Stimulated activated naive CD4-positive, alpha-beta T cell treated with Interleukin-2 at 50 U/mL for 16 hours (primary cell): ENCODE data around the gene SLC35E1.
"Not testable (repeated sequence)": the region's sequence is repeated elsewhere in the genome, so short reads cannot be mapped to it uniquely, and the experiment has no call there.

Source experiments
- DNase-seq: peaks from one replicate; lab custom pipeline; 2025; lab: John Stamatoyannopoulos, UW

The SLC35E1 gene

DNA sequence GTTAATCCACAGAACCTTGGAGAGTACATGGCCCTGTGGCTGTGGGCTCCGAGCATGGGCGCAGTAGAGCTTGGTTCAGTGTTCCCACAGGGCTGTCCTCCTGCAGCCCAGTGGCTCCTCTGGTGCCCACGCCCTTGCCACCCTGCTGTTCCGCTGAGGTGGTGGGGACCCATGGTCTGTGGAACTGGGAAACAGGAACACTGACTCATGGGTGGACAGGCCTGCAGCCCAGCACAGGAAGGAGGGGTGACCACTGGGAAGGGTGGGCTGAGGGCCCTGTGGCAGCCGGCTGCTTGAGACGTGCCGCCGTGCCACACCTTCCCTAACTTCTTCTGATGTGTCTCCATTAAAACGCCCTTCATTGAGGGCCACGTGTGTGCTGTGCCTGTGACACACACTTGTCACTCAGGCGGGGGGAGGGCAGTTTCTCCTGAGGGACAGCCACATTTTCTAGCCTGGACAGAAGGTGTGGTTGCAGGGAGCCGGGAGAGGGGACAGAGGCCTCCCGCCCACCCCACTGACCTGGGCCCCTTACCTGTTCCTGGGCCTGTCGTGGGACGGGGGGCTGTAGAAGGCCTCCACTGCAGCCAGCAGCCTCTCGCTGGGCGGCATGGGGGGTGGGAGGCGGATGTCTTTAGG lies 51.1 kb downstream of the SLC35E1 start:
- DNase-seq = no peak

DNA sequence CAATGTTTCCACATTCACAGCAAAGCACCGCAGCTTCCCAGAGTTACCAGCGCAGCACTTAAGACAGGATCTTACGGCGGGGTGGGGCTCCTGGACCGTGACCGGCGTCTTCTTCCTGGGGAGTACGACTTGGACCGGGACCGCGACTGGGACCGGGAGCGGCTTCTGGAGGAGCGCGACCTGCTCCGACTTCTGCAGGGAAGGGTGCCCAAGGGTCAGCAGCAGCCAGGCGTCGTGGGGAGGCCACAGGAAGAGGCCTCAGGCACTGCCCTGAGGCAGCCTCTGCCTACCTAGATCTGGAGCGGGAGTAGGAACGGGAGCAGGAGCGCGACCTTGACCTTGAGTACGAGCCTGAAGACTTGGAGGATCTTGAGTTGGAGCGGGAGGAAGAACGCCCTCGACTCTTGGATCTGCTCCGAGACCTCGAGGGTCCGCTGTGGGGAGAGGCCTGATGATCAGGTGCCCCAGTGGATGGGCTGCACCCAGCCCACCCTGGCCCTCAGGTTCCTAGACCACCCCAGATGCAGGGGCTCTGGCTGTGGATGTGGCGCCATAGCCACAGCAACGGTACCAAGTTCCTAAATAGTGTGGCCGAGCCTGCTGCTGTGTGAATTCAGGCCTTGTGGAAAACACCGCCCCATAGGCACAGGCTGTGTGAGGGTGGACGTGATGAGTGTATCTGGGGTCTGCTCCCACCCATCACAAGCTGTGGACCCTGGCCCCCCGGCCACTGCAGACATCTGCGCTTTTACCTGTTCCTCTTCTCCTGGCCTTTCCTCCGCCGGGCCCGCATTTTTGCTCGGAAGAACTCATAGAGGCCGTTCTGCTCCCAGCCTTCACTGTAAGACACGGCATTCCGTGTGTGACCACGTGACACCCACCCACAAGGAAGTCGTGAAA lies 51.9 kb downstream of the SLC35E1 start:
- DNase-seq = no peak

DNA sequence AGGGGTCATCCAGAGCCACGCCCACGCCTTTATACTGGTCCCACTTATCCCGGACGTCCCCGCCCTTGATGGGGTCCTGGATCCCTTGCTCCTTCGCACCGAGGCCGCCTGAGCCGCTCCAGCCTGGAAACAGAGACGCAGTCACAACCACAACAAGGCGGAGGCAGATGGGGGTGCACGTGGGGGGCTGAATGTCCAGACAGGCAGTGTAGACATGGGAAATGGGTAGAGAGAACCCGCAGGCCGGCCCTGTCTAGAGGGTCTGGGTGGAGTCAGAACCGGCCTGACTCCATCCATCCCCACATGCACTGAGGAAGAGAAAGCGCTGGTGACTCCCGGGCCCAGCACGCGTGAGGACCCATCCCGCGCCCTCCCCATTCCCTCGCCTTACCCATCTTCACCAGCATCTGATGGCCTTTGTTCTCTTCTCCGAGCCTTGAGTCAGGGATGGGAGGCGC lies 53.0 kb downstream of the SLC35E1 start:
- DNase-seq = no peak

DNA sequence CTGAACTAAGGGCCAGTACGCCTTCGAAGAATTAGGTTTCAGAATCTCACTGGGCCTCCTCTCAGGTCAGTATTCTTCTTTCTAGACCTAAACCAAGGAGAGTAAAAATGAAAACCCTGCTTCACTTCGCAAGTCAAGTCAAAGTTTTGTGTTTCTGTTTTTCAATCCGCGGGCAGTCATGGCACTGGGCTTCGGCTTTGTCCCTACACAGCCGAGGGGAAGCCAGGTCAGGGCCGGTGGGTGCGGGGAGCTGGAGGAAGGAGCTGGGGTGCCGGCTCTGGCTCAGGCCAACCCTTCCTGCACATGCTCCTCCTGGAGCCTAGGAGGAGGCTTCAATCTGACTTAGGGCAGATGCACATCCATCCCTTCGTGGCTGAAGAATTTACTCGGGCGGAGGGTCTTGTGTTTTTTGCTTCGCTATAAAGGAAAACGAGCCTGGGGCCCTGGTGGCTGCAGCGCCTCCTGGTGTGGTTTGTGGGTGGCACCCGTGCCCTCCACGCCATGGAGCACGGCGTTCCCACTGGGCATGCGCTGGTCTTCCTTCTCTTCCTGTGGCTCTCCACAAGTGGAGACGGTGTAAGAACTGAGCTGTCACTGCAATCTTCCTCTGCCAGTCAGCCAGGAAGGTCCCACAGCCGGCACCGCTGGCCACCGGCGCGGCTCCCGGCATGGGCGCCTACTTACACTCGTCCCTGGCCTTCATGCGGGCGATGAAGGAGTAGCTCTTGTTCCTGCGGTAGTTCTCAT lies 53.6 kb downstream of the SLC35E1 start:
- DNase-seq = no peak

DNA sequence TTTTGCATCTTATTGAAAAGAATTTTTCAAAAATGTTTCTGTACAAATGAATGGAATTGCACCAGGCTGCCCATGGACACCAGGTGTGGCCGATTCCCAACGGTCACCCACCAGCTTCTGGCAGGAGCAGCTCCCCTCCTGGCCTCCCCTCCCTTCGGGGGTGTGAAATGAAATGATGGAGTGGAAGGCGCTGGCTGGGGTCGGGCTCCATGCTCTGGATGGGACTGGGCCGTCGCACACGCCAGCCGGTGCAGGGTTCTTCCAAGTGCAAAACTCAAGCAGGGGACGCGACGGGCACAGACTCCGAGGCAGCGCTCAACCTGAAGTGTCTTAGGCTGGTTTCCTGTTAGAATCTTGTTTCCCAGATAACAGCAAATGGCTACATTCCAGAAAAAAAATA lies 54.2 kb downstream of the SLC35E1 start:
- no peak for DNase-seq

DNA sequence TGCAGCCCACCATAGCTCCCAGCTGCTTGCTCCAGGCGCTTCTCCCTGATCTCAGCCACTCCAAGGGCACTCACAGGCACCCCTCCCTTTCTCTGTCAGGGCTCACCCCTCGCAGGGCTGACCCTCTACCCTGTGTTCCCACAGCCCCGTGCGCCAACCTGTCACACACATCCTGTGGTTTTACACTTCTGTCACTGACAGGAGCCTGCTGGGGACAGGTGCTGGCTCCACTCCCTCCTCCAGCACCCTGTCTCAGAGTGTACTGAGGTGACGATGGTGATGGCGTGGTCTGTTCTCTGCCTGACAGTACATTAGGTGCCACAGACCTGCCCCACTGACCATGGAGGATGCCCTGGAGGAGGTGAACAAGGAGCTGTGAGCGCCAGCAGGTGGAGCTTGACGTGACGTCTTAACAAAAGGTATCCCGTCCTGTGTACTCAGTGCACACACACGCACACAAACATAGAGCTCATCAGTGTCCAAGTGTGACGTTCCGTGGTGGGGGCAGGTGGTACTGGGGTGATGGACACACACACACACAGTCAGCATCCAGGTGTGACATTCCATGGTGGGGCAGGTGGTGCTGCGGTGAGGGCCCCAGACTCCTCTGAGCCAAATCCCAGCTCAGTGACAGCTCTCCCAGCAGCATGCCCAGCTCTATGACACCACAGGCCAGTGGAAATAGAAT lies 55.1 kb downstream of the SLC35E1 start:
- DNase-seq = no peak

DNA sequence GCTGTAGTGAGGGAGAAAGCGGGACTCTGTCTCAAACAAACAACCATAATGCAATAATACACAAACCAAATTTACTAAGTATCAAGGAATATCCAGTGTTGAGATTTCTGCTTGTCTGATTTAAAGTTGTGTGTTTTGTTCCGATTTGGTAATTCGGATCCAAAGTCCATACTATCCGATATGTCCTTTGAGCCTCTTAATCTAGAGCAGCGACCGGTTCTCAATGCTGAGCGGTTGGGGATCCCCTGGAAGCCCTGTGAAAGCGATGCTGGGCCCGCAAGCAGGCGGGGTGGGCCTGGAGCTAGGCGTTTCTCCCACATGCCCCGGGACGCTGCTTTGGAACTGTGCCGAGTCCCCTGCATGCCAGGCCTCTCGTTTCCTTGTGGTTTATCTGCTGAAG lies 55.8 kb downstream of the SLC35E1 start:
- no peak for DNase-seq

DNA sequence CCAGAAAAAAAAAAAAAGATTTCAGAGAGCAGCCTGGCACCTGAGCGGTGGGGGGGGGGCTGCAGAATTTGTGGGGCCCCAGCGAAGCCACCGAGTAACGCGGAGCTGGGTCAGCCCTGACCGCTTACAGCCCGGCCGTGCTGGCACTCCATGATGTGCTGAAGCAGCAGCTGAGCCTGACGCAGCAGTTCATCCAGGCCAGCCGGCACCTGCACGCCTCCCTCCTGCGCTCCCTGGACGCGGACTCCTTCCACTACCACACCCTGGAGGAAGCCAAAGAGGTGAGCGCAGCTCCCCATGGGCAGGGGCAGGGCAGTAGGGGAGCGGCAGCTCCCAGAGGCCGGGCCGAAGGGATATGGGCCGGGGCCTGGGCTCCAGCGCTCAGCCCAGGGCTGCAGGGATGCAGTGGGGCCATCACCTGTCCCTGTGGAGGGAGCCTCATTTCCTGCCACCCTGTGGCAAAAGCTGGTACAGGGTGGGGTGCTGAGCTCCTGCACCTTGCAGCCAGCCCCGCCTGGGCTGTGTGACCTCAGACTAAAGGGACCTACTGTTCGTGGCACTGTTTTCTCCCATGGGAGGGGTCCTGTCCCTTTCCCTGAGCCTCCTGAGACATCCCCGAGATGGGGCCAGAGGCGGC lies 57.7 kb downstream of the SLC35E1 start:
- no peak for DNase-seq

DNA sequence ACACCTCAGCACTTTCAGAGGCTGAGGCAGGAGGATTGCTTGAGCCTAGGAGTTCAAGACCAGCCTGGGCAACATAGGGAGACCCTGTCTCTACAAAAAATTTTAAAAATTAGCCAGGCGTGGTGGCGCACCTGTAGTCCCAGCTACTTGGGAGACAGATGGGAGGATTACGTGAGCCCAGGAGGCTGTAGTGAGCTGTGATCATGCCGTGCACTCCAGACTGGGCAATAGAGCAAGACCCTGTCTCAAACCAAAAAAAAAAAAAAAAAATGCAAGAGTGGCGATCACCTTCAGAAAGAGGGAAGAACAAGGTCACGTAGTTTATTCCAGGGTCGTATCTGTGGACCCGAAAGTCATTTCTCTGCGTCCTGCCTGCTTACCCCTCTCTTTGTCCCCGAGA lies 59.6 kb downstream of the SLC35E1 start:
- DNase-seq = not testable (repeated sequence)

DNA sequence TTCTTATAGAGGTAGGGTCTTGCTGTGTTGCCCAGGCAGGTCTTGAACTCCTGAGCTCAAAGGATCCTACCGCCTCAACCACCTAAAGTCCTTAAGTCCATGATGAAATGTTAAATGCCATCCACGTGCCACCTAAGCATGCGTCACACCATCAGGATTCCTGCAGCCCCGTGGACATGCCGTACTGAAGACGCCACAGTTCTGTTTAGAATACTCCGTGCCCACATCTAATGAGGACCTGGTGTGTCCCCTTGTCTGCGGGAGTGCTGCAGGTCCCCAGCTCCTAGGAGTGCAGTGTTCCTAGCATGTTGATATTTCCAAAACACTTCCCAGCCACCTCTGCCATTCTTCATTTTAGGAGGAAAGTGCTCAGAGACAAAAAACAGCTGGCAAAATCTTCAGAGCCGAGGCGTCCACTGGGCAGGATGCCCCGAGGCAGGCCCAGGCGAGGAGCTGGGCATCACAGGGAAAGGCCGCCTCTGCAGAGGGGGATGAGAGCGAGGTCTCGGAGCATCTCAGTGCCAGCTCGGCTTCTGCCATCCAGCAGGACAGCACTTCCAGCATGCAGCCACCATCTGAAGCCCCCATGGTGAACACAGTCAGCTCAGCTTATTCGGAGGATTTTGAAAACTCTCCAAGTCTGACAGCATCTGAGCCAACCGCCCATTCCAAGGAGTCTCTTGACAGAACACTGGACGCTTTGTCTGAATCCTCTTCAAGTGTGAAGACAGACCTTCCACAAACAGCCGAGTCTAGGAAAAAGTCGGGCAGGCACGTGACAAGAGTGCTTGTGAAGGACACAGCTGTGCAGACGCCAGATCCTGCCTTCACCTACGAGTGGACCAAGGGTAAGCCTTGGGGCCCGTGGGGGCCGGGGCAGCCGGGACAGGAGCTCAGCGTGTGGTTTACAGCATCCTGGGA lies 62.8 kb downstream of the SLC35E1 start:
- DNase-seq = no peak

DNA sequence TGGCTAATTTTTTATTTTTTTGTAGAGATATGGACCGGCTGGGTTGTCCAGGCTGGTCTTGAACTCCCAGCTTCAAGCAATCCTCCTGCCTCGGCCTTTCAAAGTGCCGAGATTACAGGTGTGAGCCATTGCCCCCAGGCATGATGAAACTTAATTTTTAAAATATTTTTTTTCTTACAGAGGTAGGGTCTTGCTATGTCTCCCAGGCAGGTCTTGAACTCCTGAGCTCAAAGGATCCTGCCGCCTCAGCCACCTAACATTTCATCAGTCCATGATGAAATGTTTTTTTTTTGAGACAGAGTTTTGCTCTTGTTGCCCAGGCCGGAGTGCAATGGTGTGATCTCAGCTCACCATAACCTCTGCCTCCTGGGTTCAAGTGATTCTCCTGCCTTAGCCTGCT lies 63.7 kb downstream of the SLC35E1 start:
- DNase-seq = no peak

DNA sequence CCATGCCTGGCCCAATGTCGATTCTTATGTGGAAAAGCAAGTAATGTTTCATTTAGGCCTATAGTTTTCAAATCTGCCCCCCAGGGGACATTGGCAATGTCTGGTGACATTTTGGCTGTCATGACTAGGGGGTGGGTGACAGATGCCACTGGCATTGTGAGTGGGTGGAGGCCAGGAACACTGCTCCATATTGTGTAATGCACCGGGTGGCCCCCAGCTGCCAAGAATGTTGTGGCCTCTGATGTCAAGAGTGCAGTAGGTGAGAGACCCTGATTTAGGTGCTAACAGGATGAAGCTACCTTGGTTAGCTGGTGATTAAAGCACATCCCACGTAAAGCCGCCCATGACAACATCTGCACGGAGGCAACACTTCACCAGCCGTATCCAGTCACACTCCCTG lies 65.3 kb downstream of the SLC35E1 start:
- DNase-seq = no peak

DNA sequence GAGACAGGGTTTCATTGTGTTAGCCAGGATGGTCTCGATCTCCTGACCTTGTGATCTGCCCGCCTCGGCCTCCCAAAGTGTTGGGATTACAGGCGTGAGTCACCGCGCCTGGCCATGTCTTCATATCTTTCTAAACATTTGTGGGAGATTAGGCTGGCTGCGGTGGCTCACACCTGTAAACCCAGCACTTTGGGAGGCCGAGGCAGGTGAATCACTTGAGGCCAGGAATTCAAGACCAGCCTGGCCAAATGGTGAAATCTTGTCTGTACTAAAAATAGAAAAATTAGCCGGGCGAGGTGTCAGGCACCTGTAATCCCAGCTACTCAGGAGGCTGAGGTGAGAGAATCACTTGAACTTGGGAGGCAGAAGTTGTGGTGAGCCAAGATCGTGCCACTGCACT lies 66.1 kb downstream of the SLC35E1 start:
- not testable (repeated sequence) for DNase-seq

DNA sequence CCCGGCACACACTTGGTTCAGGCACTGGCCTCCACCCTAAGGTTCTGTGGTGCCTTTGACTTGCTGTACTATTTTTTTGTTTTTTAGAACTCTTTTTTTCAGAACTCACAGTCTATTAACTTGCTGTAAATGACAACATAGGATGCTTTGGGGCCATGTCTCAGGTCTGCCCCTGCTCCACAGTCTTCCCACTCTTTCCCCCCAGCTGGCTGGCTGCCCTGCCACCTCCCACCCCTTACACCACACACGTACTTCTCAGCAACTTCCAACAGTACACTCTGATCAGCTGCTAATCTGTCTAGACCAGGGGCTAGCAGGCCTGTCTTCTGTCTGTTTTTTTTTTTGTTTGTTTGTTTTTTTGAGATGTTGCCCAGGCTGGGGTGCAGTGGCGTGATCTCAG lies 67.9 kb downstream of the SLC35E1 start:
- no peak for DNase-seq
